HG02798 (cell line): ENCODE results near the gene LYSMD3.
A peak's percentile ranks its signal among the peaks of the same experiment; 100 is the strongest.

Experiments used
- ATAC-seq: cut with Tn5 transposase; IDR thresholded peaks from one replicate; pipeline ENCODE4 v1.9.1; 2021; ENCODE audit warnings: mild to moderate bottlenecking; ENCODE audit not compliant: unreplicated experiment, poor library complexity

The LYSMD3 gene

DNA sequence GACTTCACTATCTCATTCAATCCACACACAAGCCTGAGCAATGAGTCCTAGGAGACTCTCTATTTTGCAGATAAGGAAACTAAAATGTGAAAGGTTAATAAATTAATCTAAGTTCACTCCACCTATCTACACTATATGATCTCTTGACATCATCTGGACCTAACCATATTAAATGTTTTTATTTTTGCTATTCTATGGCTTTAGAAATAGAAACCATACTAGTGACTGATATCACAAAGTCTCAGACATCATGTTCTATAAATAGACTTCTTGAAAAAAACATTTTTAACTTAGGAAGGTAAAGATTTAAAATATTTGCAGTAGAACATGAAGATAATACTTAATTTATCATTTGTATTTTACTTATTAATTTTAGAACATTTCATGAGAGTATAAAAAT lies 19.8 kb upstream of the LYSMD3 start:
- ATAC-seq: no peak

DNA sequence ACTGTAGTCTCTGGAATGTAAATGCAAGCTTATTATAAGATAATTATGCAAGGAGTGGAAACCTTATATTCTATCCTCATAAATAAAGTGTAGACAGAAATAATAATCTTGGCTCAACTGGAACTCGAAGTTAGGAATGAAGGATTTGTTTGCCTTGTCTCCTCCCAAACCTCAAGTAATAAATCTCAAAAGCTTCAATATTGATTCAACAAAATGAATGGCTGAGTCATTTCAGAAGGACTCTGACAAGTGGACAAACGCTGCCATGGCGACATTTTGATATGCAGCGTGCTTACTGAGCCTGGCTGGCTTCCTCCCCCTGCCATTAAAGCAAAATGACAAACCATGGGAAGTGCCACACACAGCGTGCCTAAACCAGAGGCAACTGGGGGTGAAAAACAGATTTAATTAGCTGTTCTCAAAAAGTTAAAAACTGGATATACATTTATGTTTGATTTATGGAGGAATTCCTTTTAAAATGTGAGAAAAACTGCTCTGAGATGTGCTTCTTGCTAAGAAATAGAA lies 18.7 kb upstream of the LYSMD3 start:
- ATAC-seq: no peak

DNA sequence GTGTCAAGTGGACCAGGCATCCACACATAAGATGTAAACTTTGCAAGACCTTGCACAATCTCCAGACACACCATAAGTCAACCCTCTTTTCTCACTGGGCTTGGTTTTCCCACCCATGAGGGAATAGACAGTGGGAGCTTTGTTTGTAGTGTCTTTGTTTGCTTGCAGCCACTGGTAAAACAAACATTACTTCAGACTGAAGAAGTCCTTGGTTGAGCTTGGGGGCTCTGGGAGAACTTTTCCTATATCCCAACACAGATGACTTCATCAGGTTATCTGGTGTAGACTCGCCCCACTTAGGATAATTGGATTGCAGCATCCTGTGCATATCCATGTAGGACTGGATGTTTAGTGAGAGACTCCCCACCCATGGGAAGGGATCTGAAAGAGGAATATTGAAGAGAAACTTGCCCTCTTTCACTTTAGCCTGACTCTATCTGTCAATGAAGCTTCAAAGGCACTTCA lies 17.7 kb upstream of the LYSMD3 start:
- no peak for ATAC-seq

DNA sequence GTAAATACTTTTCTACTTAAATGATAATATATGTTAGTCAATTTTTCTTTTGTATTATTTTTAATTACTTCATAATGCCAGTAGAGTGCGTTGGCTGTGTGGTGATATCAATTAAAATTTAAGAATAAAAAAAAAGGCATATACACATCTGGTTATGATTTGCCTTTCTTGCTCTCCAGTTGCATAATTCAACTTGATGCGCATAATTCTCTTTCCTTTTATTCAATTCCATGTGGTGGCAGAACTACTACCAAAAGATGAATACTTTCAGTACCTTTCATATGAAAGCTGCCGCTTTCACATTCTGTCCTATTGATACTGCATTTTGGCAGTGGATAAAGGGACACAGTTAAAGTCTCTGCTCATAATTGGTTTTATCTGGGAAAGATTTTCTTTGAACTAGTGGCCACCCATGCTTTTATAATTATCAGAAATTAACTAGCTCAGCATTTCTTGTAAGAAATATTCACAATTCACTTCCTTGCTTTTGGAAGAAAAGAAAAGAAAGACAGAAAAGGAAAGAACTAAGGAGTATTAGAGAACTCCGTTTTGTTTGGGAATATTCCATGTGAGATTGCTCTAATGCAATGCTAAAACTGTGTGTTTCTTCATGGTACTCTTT lies 16.9 kb upstream of the LYSMD3 start:
- ATAC-seq: no peak

DNA sequence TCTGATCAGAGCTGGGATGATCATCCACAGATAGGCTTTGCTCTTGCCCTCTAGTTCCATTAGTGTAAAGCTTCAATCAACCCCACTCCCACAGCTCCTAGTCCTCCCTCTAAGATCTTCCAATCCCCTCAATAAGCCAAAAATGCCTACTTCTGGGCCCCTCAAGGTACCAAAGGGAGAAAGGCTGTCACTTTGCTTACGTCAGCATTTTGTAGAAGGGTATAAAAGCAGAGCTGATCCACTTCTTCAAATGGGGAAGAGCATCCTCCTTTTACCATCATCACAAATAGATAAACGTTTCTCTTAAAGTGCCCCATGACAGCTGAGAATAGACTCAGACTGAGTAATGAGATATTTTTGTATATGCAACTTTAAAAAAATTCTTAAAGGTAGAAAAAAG lies 16.1 kb upstream of the LYSMD3 start:
- no peak for ATAC-seq

DNA sequence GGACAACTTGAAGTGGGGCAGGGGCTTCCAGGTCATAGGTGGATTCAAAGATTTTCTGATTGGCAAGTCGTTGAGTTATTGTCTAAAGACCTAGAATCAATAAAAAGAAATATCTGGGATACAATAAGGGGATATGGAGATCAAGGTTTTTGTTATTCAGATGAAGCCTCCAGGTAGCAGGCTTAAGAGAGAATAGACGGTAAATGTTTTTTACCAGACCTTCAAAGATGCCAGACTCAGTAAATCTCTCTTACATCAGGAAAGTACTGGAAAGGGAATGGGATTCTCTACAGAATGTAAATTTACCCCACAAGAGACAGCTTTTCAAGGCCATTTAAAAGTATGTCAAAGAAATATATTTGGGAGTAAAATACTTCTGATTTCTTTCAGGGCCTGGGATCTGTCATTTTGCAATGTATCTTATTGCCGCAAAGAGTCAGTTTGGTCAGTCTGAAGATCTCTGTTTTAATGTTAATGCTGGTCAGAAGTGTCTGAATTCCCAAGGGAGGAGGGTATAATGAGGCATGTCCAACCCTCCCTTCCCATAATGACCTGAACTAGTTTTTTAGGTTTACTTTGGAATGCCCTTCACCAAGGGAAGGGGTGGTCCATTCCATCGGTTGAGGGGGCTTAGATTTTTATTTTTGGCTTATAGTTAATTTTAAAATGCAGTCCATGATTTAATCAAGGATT lies 13.6 kb upstream of the LYSMD3 start:
- ATAC-seq: no peak

DNA sequence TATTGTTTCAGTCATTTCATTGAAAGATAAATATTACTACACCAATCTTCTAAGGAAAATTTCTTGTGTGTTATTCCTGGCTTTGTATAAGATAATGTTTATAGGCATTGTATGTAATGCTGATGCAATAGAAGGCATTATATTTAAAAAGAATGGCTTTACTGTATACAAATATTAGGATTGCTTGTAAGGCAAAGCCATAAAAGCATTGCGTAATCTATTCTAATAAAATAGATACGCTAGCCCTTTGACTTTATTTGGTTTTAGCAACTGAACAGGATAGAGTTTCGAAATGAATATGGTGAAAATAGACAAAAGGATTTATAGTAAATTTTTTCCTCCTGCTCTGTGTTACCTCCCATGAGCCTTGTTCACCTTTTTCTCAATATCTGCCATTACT lies 5.5 kb upstream of the LYSMD3 start:
- no peak for ATAC-seq

DNA sequence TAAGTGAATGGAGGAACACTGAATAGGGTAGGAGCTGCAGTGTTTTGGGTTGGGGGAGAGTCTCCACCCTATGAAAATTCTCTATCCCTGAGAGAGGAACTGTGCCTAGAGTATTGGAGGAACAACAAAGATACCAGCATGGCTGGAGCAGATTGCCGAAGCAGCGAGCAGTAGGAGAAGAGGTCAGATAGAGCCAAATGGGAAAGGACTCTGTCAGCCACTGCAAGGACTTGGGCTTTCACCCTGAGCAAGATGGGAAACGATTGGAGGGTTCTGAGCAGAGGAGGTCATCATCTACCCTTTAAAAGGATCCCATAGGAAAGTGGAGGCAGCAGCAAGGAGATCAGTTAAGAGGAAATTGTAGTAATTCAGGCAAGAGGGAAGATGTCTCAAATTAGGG lies 4.4 kb upstream of the LYSMD3 start:
- ATAC-seq: no peak

DNA sequence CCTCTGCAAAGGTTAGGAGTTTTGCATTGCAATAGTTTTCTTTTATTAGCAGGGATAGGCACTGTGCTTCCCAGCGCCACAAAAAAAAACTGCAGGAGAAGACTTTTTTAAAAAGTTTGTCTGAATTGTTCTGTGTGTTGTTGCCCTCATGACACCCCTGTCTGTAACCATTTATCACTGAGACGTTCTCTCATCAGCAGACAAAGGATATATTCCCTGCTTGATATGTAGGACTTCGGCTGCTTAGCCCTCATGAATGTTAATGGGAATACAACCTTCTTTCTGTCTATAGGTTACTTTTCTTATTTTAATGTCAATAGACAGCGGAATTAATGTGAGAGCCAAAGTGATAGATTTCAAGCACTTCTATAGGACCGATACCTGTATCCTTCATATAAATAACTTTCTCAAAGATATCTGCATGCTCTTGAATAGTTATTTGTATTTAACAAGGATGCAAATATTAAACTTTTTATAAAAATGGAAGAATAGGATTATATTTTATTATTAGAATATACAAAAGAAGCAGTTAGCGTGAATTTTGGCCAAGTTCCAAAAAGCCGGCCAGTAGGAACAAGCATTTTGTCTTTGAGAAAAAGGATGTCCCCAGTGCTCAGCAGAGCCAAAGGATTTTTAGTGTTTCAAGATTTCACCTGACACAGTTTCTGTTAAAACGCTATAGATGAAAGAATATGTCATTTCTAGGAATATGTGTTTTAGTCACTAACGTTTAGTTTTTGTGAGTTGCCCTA lies 1.5 kb upstream of the LYSMD3 start:
- no peak for ATAC-seq

DNA sequence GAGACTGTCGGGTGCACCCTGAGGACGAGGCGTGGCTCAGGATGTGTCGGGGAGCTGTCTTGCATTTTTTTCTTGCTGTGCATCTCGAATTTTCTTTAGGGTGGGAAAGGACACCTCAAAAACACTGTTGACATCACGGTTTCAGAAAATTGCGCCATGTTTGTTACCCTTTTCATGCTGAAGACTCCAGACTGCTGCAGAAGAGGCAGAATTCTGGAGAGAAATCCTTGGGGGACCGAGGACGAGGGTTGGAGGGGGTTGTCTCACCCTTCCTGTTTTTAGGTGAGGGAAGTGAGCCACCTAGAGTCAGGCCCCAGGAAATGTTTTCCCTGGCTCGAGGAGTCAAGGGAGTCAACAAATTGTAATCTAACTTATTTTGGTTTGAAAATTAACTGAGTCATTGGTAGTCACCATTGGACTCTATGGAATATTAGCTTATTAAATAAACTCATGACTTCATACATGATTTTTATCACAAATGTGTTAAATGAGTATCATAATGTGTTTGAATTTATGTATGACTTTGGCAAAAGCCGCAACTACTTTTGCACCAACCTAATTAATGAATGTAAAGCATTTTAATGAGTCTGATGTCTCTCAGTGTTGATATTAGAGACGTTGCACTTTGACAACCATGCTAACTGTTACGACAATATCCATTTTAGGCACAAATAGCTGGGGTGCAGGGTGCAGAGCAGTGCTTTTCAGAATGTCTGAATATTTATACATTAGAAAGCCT lies 724 bp upstream of the LYSMD3 start:
- ATAC-seq: peak; percentile 49

DNA sequence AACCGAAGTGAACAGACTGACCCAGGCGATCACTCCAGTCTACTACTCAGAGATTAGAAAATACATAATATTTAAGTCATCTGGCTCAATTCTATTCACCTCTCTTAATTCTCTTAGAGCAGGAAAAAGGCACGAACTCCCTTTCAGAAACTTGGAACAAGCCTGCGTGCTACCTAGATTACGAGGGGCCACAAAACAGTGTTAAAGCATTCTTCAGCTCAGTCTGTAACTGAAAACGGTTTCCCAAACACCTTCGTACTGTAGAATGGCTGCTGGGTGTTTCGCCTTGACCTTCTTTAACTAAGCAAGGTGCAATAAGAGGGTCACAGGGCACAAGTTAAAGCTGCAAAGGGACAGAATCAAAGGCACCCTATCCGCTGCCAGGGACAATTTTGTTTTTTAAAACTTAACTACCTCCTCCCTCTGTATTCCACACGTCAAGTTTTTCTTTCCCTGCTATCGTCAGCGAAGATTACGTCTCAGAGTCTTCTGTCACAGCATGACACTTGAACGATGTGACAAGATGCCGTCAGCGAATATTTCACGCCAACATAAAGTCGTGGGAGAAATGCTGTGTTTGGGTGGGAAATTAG lies 687 bp downstream of the LYSMD3 start:
- no peak for ATAC-seq

DNA sequence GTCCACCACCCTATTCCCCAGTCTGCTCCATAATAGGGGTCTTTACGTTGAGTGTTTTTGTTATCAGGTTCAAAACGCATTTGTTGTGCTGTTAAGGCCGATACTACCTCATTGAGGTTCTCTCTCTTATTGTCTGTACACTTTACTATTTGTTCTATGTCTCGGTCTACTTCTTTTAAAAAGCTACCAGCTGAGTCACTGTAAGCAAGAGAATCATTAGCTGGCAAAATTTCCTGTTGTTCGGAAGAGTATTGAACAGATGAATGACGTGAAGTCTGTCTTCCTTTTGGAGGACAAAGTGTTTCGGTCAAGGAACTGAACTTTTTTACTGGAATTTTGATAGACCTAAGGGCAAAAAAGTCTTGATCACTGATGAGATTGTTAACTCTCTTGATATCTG lies 10.3 kb downstream of the LYSMD3 start:
- ATAC-seq: no peak

DNA sequence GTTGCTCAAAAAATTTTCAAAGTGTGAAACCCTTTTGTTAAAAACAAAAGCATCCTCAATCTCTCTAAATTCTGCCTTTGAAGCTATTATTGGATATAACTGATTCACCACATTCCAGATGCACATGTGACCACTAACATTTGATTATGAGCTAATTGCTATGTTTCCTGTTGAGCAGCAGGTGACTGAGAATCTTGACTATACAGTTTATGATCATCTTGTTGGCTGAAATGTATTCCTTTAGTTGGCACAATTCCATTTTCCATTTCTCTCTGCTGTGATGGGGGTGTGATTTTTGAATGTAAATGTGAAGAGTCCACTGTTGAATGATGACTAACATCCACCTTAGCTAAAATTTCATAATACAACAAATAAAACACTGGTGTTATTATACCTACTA lies 10.7 kb downstream of the LYSMD3 start:
- ATAC-seq: no peak

DNA sequence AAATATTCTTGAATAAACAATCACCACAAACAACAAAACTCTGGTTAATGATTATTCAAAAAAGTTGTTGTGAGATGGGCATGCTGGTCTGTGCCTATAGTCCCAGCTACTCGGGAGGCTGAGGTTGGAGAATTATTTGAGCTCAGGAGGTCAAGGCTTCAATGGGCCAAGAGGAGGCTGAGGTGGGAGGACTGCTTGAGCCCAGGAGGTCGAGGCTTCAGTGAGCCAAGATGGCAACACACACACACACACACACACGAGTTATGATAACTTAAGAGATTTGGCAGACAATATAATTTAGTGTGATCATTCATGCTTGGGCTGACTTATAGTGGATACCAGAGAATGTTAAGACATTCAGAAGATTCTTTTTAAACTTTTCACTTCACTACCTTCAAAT lies 14.9 kb downstream of the LYSMD3 start:
- ATAC-seq: no peak

DNA sequence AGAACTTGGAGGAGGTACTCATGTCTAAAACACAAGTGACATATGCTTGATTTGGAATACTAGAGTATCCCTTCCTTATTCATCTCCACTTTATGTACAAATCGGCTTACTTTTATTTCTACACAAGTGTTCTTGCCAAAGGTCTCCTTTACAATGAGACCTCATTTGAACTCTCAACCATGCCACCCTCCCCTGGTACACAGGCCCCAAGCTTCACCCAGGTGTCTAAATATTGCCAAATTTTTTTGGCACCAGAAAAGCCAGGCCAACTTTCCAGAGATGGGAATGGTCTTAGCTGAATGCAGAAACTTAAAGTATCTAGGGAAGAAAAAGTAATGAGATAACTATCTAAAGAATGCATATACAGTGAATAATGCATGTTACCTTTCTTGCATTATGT lies 18.9 kb downstream of the LYSMD3 start:
- no peak for ATAC-seq

DNA sequence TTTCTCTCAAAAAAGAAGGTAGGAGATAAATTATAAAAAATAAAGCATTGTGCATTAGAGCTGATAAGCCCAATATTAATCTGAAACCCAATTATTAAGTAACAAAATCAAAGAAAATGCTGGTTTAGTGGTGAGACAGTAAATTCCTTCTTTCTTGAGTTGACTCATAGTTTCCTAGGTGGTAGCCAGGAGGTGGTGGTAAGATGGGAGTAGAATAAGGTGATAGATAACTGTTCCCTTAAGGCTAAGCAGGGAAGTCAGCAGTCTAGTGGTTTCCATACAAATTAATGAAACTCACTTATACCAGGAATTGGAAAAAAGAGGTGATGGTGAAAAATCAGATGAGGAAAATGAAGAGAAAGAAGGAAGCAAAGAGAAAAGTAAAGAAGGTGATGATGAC lies 23.2 kb downstream of the LYSMD3 start:
- no peak for ATAC-seq

DNA sequence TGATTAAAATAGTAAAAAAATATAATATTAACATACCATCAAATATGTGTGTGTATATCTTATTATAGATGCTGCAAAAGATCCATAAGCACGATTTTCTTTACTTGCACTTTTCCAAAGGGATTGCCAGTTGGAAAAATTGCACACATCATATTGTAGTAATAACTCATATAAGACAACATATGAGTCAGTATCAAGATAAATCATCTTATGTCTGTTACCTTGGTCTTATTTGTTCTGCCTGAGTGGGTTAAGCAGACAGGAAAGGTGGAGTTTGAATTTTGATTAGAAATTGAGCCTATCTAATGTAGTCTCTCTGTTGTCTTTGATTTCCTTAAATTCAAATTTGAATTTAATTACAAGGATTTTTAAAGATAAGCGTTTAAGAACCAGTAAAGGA lies 24.6 kb downstream of the LYSMD3 start:
- no peak for ATAC-seq

DNA sequence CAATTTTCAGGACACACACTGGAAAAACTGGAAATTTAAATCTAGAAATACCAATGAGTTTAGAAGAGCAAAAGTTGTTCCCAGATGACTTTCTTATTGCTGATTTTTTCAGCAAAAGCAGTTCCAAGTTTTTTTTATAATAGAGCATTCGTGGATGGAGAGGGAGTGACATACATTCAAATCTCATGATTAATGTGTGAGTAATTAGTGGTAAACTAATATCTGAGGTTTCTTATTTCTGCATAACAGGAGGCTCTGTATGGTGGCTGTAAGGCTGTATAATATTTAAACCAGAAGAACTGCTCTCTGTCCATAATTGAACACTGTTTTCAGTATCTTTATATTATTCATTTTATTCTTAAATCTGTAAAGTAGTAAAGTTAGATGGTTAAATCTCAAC lies 25.8 kb downstream of the LYSMD3 start:
- ATAC-seq: no peak

DNA sequence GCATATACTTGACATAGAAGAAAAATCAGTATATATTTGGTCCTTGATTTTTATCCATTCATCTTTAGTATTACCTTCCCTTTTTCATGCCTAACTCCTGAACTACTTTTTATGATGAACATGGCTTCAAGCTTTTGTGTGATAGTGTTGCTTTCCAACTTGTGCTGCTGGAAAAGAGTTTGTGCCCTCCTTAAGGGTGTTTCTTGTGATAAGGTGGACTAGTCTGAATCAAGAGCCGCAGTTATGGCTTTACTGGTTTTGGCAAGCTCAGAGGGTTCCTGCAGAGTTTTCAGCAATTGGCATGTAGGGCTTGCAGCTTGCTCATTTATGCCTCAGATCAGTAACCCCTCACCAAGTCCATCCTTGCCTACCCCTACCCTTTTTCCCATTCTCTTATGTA lies 34.2 kb downstream of the LYSMD3 start:
- no peak for ATAC-seq

DNA sequence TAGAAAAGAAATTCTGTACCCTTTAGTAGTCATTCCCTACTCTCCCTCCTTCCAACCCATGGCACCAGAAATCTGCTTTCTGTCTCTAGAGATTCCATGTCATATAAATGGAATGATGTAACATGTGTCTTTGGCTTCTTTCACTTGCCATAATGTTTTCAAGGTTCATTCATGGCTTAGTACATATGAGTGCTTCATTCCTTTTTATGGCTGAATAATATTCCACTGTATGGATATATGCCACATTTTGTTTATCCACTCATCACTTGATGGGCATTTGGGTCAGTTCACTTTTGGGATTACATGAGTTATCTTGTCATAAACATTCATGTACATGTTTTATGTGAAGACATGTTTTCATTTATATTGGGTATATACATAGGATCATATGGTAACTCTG lies 35.3 kb downstream of the LYSMD3 start:
- no peak for ATAC-seq
